Activated CD8-positive, alpha-beta memory T cell treated with anti-CD3 and anti-CD28 coated beads for 24 hours (primary cell): Measurements from ENCODE around the gene KLF6.

ENCODE experiments used
- DNase-seq: peaks from one replicate; pipeline ENCODE4 v3.0.0-alpha.2; 2020

Gene KLF6

DNA sequence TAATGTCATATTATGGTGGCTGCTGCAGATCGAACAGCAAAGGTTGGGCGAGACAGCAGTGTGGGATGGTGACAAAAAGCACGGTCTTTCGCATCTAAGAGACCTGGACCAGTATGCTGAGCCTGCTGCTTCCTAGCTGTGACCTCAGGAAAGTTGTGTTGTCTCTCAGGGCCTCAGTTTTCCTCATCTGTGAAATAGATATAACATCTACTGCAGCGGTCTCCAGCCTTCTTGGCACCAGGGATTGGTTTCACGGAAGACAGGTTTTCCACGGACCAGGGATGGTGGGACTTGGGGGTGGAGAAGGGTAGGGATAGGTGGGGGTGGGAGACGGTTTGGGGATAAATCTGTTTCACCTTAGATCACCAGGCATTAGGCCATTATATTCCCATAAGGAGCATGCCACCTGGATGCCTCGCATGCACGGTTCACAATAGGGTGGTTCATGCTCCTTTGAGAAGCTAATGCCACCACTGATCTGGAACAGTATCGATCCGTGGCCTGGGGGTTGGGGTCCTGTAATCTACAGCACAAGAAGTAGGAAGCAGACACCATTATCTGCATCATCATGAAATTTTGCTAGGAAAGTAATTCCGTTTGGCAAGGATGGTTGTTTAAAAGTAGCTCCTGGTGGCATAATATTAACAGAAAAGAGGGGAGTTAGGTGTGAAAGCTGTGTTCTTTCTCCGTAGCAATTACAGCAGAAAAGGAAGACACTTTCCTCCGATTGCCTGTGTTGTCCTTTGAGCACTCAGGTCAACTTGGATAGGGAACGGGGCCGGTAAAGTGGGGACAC, 10.8 kb downstream of the KLF6 start:
- DNase-seq = peak; percentile 57

DNA sequence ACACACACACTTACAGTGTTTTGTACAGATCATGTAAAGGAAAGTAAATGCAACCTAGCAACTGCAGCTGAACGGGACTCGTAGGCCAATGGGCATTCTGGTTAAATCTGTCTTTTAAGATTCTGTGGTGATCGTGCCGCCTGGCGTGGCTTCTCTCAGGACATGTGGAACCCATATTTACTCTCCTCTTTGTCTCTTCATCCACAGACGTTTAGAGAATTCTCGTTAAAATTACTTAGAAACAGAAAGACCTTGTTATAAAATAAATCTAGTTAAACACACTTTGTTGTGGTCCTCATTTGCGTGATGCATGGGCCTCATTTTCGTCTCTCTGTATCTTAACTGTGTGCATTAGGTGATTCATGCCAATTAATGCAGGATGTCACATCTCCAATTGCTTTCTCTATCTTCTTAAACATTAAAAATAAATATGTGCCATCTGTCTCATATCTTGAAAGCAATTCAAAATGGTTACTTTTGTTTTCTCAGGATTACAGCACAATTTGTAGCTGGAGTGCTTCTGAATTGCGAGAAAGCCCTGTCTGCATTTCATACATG, 11.5 kb downstream of the KLF6 start:
- peak; percentile 38 for DNase-seq

DNA sequence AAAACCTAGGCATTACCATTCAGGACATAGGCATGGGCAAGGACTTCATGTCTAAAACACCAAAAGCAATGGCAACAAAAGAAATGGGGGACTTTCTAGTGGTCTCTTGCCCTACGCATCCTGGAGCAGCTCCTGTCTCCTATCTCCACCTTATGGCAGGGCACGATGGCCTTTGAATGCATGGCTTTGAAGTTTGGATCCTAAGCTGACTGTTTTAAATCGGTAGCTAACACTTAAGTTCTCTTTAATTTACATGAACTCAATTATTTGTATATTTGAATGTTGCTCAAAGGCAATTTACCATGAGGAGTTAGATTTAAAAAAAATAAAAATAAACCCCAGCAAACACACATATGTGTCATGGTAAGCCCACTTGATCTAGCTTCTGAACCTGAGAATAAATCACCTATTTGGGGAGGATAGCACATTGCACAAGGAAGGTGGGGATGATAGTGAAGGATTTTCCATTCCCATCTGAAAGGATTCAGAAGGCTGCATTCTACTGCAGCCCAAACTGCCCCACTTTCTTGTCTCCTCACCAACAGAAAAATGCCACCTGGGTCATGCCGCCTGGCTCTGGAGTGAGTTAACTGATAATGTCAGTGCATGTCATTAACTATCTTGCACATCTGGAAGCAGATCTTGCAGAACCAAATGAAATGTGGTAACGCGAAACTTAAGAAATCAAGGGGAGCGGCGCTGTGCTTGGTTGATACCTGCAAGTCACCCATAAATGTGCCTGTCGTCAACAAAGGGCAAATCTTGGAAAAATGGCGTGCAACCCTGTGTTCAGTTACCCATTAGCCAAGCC, 12.4 kb downstream of the KLF6 start:
- peak; percentile 42 for DNase-seq

DNA sequence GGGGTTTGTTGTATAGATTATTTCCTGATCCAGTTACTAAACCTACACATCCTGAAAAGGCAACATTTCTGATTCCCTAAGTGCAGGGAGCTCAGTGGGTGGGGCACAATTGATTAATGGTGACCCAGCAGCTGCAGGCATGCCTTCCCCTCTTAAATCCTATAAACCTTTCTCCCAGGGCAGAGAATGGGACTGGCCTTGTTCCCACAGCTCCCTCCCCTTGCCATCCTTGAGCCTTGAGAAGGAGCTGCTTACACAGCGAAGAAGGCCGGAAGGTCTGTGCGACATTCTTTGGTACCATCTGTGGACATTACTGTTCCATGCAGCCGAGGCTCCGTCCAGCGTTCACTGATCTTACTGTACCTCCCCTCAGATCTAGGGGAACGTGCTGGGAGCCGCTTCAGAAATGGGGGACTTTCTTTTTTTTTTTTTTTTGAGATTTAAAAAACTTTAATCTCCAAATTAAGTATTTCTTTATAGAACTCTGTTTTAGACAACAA, 14.3 kb downstream of the KLF6 start:
- no peak for DNase-seq

DNA sequence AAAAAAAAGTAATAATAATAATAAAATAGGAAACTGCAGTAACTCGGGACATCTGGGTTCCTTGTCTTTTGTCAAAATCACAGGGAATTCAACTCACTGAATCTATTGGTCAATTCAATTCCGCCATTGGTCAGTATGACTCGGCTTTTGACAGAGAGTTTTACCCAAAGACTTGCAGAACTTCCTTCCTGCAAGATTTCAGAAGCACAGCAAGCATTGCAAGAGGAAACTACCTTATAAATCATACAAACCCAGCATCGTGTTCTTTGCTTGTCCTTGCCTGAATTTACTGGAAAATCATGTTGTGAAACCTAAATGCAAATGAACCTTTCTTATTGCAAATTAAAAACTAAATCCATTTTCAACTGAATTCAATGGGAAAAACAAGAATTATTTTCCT, 15.5 kb downstream of the KLF6 start:
- DNase-seq = no peak

DNA sequence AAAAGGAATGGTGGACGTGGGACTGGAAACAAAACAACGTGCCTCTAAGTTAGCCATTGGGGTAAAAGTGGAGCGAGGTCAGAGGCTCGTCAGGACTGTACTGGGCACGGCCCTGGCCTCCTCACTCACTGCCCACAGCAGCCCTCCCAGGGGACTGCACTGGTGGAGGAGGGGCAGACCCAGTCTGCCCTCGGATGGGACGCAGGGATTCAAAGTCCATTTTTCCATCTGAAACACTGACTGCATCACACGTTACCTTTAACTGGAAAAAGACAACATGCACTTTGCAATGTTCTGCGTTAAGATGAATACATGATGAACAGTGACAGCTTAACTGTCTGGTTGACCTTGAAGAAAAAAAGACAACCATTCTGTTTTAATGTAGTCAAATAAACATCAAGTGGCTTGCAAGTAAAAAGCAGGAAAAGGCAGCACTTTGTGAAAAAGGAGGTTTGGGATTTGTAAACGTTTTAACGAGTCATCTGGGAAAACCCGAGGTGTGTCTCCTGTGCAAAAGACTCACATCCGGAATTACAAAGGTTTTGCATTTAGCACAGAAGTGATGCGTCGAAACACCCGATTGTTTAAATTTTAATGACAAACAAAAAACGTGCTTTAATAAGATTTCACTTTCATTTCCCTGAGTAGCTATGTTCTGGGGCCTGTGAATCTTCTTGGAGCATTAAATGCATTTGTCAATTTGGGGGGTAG, 18.8 kb downstream of the KLF6 start:
- DNase-seq = peak; percentile 46

DNA sequence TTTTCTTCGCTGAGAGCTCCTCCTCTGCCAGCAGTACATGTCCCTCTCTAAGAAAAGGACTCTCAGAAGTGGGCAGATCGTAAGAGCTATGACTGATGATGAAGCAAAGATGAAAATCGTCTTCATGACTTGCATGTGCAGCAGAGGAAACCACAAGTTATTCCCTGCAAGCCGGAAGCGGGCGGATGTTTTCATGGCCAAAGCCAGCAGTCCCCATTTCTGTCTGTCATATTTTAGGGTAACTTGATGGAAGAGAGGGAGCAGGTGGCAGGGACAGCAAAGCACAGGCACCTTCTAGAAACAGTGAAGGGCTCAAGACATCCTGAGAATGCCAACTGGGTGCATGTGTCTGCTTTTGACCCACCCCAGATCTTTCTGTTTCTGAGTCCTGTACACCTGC, 19.9 kb downstream of the KLF6 start:
- peak; percentile 73 for DNase-seq

DNA sequence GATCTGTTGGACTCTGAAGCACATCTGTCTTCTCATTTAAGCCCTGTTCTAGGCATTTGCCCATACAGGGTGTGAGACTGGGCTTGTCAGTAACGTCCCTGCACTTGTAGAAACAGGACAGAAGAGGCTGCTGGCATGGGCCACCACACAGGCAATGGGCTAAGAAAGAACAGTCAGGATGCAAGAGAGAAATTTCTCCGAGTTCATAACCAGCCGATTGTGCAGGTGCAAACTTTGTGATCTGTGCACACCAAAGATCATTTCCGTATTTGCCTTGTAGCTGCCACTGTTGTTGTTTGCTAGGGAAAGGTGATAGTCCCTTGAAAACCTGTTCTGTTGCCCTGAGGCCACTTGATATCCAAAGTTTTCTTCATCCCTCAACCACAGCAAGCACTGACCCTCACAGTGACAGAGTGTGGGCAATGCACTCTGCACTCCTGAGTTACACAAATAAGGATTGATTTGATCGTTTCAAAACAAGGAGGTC, 20.3 kb downstream of the KLF6 start:
- no peak for DNase-seq

DNA sequence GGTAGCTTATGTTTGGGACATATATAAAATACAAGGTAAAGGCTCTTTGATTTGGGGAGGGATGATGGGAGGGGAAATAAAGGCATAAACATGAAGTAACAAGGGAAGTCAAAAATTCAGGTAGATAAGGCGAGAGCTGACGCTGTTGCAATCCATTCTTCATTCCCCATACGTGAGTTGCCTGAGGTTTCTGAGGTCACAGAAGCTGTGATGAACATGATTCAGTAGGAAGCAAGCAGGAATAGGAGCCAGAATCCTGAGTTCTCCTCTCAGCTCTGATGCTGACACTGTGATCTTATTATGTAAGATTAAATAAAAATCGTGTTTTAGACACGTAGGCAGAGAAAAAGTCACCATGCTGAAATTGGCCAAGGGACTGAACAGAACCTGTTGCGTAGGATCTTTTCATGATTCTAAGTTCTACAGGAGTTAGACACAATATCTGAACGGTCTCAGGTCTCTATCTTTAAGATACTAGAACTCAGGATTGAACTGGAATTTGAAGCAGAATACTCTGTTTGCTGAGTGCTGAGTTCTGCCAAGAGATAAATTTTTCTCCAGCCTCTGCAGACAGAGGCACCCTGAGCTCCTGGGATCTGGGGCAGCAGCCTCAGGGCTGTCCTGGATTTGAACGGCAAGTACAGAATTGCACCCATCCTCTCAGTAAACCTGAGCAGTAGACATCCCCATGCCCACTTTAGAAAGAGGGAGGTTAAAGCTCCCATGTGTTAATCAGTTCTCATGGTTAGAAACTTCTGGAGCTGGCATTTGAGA, 21.0 kb downstream of the KLF6 start:
- no peak for DNase-seq

DNA sequence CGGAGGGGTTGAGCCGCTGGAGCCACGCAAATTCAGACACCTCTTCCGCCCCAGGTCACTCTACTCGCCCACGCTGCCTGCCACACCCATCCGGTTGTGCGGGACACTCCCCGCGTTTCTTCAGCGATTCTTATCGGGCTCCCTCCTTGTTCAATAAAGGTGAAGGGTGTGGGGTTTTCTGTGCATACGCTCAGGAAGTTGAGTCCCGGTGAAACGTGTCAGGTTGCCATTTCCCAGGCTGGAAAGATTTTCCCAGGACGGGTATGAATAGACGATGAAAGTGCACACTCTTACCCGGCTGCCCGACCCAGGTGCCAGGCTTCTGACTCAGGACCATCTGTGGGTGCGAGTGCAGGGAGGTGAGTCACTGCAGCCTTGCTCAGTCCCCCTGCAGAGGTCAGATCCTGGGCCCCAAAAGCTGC, 22.0 kb downstream of the KLF6 start:
- peak; percentile 56 for DNase-seq

DNA sequence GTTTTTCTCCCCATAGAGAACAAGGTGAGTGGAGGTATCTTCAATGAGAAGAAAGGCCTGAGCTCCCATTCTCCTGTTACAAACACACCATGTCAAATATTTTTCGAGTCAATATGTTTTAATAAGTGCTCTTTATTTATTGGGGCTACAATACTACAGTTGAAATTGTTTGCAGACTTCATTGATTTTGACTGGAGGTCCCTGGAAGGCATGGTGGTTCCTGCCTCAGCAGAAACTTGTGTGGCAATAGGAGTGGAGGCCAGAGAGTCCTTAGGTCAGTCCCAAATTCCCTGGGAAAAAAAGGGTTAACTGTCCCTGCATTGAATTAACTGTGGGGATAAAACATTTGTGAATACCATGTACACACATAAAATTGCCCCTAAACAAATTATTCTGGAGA, 22.7 kb downstream of the KLF6 start:
- peak; percentile 17 for DNase-seq

DNA sequence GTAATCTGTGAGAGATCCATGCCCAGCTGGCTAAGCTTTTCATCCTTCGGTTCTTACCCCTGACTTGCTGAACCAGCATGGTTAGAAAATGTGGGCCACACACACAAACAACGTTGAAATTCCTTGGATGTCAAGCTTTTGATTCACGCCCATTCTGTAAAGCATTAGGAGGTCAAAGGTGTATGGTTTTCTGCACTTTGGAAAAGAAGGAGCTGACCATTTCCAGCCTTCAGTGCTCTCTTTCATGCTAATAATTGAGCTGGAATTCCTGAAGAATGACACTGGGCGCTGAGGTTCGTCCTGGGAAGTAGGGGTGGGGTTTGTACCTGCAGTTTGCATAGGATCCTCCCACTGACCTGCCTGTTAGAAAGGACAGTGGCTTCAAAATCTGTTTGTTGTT, 23.1 kb downstream of the KLF6 start:
- peak; percentile 43 for DNase-seq

DNA sequence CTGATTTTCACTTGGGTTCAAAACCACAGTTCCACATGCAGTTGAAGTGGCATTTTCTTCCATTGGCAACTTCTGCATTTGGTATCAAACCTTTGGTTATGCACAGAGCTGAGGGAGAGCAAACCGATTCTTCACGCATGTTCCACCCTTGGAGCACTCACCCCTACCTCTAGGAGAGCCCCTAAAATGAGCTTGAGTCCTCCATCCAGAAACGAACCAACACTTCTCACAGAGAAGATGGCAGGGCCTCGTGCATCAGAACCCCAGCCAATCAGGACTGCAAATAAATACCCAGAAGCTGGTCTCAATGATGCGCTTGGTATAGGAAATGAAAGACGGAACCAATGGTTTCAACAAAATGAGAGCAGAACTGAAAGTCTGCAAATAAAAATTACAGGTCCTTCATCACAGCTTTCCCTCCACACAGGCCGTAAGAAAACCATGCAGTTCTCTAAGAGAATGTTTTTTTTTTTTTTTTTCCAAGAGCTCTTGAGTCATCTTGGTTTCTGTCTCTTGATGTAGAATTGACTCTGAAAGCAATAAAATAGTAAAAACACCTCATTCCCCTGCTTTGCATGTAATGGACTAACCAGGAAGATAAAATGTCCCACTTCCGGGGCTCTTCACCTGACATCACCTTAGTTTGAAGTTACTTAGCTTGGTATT, 23.9 kb downstream of the KLF6 start:
- DNase-seq = peak; percentile 56

DNA sequence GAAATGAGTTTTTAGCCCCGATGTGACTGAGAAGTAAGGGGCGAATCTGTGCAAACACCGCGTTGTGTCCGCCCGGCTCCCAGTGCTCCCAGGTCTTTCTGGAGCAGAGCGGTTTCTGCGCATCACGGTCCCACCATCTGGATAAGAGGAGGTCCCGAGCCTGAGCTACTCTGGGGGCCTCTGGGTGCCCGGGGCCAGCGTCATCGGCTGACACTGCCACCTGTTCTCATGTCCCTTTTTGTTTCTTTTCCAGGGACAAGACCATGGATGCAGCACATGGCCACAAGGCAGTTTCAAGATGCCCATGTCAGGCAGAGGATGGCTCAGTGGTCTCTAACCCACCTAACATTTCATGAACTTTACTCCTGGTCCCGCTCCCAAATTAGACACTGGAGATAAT, 24.9 kb downstream of the KLF6 start:
- peak; percentile 55 for DNase-seq

DNA sequence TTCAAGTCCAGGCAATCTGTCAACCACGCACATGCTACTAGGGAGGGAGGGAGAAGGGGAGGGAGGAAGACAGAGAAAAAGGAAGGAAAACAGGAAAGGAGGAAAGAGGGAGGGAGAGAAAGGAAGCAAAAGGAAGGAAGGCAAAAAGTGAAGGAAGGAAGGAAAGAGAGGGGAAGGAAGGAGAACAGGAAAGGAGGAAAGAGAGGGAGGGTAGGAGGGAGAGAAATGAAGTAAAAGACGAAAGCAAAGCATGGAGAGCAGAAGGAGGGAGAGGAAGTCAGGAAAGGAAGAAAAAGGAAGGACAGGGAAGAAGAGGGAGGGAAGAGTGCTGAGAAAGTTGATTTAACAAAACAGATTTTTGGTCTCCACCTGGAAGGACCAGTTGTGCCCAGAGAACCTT, 25.6 kb downstream of the KLF6 start:
- DNase-seq = no peak

DNA sequence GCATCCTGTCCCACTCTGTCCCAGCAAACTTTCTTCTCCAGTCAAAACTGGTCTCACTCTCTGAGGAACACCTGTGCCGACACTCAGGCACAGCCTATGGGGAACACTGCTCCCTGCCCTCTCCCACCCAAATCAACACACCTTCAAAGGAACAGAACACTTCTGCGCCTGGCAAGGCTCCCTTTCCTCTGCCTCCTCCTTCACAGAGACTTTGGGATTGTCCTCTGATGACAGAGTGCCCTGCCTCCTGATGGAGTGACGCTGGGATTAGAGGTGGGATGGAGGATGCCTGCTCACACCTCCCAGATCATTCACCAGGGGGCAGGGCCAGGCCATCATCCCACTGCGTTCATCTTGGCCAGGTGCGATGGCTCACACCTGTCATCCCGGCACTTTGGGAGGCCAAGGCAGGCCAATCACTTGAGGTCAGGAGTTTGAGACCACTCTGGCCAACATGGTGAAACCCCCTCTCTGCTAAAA, 26.5 kb downstream of the KLF6 start:
- no peak for DNase-seq

DNA sequence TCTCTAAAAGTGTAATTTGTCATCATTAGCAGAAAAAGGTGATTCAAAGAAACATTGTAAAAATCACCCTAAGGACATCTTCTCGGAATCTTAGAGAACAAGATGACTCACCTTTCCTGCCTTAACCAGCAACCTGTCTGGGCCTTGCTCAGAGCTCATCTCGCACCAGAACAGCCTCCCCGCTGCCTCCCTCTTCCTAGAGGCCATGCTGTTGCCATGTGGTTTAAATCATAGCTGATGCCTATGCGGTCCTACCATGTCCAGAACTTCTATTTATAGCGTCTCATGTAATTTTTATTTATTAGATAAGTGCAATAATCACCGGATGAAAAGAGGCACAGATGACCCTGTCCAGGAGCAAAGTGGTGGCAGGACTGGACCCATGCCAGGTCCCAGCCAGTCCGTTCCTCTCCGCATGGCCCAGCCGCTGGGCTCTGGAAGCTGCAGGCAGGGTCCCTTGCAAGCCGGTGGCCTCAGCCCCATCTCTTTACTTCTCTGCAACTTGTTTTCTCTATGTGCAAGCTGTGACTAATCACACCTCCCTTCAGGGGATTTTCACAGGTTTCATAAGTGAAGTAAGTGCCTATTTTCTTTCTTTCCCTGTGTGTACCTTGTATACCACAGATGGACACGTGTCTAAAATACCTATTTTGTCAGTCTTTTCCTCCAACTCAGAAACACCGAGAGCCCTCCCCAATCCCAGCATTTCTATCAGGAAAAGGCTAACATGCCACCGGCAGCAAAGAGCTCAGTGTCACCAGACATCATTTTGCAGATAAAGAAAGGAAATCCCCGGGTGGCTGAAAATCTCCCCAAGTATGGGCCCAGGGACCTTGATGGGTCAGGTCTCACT, 27.1 kb downstream of the KLF6 start:
- DNase-seq = peak; percentile 83

DNA sequence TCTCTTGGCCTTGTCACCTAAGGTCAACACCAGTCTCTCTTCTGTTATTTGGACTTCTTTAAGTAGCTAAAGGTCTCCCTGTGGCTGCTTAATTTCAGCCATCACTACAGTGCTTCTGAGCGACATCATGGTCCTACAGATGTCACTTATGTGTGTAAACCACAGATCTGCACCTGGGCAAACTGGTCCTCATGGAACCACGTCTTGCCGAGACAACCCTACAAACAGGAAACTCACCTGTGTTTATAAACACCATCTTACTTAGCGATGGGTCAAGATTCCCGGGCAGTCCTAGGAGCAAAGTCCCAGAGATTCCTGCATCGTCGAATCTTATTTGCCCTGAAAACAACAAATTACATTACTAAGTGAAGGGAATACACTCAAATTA, 27.8 kb downstream of the KLF6 start:
- peak; percentile 76 for DNase-seq

DNA sequence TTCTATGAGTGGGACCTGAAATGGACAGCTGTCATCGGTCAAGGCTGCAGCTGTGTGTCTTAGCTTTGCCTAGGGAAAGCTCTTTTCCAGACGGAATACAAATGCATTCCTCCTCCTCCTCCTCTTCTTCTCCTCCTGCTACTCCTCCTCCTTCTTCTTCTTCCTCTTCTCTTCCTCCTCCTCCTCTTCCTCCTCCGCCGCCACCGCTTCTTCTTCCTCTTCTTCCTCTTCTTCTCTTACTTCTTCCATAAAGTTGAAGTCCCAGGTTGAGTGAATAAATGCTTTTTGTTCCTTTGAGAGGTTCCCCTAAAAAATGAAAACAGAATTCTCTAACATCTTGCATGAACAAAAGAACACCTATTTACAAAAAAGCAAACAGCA, 28.7 kb downstream of the KLF6 start:
- no peak for DNase-seq
